Kidney tubule cell (primary cell): ENCODE results near the gene RPN2.

Experiments used
- DNase-seq: peaks from one replicate; pipeline ENCODE4 v3.0.0-alpha.2; 2018; ENCODE audit warnings: low spot score

RPN2 gene

DNA sequence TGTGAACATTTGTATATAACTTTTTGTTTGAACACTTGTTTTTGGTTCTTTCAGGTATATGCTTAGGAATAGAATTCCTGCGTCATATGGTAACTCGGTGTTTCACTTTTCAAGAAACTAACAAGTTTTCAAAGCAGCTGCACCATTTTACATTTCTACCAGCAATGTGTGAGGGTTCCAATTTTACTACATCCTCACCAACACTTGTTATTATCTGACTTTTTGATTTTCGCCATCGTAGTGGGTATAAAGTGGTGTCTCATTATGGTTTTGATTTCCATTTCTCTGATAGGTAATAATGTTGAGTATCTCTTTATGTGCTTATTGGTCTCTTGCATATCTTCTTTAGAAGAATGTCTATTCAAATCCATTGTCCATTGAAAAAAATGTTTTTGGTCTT, 39.8 kb downstream of the RPN2 start:
- no peak for DNase-seq

DNA sequence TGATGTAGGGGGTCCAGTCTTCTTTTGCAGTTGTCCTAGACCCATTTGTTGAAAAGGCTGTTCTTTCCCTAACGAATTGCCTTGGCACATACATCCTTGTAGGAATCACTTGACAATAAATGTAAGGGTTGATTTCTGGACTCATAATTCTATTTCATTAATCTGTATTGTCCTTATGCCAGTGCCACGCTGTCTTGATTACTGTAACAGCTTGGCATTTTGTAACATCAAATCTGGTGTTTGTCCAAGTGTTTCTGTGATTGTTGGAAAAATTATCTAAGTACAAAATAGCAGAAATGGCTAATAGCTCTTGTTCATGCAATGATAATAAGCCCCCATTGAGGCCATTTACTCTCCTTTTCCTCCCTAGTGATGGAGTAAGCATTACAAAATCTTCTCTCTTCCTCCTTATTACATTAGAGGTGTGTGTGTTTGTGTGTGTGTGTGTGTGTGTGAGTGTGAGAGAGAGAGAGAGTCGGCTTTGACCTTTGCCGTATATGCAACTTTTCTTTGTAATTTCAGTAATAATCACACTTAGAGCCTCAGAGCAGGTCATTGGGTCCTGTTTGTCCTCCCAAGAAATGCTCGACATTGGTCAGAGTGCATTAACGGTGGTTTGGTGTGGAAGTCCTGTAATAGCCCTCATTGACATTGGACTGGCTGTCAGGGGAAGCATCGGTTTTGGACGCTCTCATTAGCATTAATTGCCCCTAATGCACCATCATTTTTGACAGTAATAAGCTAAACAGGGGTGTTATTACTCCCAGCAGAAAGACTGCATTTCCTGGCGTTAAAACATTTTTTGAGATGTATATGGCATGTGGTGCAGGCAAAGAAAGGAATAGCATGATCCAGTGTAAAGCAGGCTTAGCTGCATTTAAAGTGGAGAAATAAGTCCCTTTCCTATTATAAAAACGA, 40.9 kb downstream of the RPN2 start:
- no peak for DNase-seq

DNA sequence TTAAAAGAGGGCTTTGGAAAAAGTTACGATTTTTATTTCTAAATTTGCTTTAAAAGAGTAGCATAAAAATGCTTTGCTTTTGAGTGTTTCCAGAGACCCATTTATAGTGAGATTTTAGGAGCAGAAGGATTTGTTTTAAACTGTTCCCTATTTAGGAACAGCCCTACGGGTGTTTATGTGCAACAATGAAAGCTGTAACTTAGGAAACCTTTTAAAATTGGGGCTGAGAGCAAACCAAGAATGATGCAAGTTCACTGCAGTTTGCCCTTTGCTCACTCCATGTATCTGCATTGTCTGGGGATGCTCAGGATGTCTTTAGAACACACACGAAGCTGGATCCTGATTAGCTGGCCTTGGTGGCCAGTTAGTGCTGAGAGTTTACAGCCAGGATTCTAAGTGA, 41.6 kb downstream of the RPN2 start:
- DNase-seq, result no peak

DNA sequence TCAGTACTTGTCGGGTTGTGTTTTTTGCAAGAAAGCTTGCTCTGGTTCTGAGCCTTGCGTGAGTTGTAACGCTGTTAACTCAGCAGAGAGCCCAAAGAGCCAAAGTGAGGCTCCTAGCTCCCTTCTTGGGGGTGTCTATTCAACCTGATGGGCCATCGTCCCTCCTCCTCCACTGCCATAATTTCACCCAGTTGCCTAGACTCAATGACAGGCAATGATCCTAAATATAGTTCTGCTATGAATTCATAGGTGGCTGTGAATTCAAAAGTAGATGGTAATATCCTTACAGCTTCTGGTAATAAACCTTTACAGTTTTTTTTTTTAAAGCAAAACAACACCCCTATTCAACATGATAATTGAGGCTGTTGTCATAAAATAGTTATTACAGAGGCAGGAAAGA, 43.0 kb downstream of the RPN2 start:
- no peak for DNase-seq

DNA sequence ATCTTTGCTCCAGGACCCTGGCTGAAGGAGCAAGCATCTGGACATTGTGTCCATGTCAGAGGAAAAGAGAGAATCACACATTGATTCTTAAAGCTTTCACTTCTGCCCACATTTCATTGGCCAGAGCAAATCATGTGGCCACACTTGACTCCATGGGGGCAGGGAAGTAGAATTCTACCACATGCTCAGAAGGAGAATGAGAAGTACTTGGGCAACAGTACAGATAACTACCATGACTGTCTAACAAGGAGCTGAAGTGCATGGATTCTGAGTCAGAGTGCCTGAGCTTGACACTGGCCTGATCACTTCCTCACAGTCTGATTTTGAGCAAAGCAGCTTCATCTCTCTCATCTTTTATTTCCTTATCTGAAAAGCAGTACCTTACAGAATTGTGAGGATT, 43.9 kb downstream of the RPN2 start:
- DNase-seq, result peak; percentile 89

DNA sequence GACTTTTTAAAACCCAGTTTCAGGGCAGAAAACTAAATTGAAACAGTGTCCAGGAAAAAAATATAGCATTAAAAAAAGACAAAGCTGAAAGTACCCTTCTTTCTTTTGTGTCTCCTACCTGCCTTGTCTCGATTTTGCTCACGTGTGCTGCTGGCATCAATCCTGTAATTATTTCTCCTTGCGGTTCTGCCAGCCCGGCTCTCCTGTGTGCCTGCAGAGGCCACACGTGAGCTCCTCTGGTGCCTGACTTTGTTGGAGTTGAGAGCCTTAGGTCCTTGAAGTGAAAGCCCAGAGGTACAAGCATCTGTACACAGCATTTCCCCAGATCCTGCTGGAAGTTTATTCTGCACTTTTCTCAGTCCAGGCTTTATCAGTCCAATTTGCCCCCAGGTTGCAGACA, 46.0 kb downstream of the RPN2 start:
- DNase-seq, result no peak

DNA sequence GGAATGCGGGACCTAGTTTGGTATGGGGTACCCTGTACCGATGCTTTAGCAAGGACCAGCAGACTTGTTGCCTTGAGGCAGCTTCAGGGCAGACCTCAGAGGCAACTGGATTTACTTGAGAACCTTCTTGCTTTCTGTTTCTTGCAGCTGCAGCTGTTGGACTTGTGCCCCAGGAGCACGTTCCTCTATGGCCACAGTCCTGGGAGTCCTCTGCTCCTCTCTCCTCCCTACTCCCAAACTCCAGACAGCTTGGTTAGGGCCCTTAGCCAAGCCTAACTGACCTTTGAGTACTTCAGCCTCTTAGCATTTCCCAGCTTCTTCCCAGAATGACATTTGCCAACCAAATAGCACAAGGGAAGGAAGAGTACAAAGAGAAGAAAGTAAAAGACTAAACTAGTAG, 47.8 kb downstream of the RPN2 start:
- no peak for DNase-seq

DNA sequence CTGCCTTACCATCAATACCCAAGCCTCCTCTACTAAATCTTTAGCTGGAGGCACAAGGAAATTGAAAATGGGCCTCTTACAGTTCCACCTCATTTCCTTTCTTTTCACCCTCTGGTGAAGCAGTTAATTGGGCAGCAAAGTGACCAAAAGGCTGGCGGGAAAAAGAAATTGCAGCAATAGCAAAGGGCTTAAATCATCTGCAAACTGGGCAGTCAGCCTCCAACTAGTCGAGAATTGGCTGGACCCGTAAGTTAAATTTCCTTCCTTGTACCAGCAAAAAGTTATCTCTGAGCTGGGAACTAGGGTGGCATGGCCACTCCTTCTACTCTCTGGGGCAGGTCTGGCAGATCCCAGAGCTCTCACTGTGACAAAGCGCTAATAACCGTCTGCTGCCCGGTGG, 49.0 kb downstream of the RPN2 start:
- peak; percentile 43 for DNase-seq

DNA sequence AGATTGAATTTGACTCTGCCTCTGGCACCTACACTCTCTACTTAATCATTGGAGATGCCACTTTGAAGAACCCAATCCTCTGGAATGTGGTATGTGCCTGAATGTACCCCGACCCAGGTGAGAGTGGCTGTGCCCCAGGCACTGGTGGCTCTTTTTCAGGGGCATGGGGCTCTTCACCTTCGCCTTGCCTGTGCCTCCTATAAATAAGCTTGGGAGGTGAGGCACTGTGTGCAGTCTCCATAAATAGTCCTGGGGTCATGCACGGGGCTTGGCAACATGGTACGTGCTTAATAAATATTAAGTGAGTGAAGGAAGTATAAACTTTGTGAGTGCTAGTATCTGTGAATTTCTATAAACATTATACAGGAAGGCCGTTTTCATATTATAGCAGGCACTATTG, 49.5 kb downstream of the RPN2 start:
- DNase-seq, result no peak

DNA sequence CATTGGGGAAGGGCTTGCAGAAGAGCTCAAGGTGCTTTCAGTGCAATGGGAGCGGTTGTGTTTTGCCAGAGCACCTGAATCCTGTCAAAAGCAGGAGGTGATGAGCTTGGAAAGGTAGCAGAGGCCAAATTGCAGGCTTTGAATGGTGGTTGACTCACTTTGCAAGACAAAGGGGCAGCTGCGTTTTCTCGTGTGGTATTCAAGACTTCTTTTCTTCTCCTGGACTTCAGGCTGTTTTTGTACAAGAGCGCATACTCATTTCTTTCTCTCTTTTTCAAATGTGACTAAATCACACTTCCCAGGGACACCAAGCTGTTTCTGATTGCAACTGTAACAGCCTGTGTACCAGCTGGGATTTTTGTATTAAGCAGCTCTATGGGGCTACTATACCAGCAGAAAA, 50.2 kb downstream of the RPN2 start:
- no peak for DNase-seq

DNA sequence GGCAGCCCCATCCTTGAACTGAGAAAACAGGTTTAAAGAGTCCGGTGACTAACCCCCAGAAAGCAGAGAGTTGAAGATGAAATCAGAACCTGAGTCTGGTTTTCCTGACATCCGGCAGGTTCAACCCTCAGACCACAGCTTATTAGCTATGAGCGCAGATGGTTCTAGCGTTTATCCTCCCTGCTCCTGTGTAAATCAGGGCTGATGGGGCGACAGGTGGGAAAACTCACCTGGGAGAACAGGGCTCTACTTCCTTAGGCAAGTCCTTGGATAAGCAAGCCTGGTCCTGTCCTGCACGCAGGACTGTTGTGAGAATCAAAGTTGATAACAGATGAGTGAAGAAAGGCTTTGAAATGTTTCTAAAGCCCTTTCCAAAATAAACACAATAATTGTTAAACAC, 51.1 kb downstream of the RPN2 start:
- no peak for DNase-seq

DNA sequence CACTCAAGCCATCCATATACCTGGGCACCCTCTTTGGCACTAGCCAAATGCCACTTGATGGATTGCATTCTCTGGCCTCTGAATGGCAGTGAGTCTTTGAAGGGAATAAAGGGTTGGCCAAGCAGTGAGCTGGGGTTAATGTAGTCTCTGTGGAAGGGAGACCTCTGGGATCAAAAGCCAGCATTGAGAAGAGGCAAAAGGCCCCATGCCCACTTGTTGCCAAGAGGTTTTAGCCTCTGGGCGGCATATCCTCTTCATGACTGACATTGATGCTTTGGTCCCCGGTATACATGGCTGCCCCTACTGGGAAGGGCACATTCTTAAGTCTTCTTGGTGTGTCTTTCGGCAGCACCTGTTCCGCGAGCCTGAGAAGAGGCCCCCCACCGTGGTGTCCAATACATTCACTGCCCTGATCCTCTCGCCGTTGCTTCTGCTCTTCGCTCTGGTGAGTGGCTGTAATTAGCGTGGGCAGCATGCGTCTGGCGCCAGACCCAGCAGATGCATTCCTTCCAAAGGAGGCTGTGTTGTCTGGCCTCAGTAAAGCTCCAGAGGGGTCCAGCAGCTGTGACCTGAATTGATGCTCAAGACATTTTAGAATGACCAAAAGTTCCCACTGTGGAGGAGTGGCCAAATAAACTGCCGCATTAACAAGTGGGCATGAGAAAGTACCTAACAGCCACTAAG, 53.0 kb downstream of the RPN2 start:
- no peak for DNase-seq

DNA sequence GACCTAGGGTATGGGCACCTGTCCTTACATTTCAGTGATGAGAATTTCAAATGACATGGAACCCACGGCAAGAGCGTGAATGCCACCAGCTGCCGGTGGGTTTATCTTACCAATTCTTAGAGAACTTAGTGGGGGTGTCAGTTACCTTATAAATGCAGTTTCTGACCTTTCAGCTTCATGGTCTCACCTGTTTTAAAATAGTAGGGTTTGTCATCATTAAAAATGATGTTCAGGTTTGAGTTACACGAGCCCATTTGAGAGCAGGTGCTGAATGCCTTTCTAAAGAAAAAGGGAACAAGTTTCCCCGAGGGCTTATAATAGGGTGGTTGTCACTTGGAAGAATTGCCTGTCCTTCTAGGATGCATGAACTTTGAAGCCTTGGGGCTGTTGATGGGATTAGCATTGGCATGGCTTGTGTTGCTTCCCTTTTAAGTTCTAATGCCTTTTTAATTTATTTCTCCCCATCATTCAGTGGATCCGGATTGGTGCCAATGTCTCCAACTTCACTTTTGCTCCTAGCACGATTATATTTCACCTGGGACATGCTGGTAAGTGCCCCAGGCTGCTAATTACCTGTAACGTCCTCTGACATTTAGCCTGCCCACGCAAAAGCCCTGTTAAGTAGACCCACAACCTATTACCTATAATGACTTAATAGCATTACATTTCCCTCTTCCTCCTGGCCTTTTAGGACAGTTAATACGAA, 54.6 kb downstream of the RPN2 start:
- no peak for DNase-seq

DNA sequence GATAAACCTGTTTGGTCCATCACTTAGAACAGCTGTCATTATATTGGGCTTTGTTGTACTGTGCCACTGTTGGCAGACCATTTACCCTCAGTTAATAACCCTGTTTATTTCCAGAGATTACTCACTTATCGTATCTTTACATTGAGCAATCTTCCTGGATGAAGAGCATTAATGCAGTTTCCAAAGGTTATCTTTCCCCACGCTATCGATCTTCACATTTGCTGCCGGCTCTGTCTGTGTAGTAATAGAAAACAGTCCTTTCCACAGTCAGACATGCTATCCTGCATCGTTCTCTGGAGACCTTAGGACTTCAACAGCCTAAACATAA, 55.1 kb downstream of the RPN2 start:
- DNase-seq, result no peak

DNA sequence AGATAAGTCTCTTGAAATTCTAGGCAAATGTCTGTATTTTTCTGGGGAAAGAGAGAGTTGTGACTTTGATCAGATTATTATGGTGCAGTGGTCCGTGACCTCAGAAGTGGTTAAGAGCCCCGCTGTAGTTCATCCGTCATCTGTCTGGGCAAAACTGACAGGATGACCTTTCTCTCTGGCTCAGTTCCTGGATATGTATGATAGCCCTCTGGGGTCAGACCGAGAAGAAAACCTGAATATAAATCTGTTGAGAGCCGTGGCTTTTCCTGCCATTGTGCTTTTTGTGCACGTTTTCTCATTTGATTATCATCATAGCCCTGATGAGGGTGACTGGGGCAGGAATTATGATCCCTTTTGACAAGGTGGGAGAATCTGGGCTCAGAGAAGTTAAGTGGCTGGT, 55.9 kb downstream of the RPN2 start:
- DNase-seq, result no peak

DNA sequence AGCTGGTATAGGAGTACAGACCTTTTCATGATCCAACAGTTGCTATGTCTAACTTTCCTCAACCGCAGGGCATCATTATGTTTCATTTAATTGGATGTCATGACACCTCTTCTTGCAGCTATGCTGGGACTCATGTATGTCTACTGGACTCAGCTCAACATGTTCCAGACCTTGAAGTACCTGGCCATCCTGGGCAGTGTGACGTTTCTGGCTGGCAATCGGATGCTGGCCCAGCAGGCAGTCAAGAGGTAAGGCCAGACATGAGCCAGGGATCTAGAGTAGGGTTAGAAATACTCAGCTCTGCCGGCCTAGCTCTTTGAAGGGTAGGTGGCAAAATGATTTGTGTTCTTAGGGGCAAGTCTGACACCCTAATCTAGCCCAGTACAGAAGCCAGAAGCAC, 57.3 kb downstream of the RPN2 start:
- no peak for DNase-seq

DNA sequence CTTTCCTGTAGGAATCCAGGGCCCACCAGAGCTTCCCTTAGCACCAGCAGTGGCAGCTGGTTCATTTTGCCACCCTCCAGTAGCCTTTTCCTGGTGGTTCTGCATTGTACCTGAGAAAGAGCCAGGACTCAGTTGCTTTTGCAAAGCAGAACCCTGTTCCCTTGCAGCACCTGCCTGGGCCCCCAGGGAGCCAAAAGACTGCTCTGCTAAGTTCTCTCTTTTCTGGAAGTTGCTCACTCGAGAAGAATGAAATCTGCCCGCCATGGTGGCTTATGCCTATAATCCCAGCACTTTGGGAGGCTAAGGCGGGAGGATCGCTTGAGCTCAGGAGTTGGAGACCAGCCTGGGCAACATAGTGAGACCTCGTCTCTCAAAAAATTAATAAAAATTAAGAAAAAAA, 58.5 kb downstream of the RPN2 start:
- no peak for DNase-seq

DNA sequence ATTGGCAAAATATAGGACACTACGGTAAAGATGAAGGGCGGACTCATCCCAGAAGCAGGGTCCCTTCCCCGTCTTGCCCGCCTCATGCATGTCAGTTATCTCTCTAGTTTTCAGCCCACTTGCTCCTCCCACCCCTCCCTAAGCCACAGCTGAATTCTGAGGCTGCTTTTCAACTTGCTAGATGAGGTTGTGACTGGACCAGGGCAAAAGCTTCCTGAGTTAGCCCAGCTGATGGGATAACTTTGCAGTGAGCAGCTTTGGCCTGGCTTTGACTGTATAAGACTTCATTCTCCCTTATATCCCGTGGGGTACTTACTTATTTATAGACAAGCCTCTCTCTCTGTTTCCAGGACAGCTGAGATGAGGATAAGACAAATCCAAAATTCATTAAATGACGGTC, 59.3 kb downstream of the RPN2 start:
- no peak for DNase-seq

DNA sequence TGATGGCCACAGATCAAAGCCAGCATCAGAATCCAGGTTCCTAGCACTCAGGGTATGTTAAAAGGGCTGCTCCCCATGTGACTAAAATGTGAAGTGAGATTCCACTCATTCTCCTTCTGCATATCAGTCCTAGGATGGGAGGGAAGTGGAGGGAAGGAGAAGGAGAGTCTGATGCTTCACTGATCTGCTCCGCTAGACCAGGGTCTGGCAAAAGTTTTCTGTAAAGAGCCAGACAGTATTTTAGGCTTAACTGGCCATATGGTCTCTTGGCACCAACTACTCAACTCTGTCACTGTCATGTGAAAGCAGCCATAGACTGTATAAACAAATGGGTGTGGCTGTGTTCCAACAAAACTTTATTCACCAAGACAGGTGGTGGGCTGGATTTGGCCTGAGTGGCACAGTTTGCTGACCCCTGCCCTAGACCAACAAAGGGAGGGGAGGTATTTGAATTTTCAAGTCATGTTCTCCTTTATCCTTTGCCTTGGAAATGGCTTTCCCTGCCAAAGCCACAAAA, 59.9 kb downstream of the RPN2 start:
- DNase-seq, result no peak

DNA sequence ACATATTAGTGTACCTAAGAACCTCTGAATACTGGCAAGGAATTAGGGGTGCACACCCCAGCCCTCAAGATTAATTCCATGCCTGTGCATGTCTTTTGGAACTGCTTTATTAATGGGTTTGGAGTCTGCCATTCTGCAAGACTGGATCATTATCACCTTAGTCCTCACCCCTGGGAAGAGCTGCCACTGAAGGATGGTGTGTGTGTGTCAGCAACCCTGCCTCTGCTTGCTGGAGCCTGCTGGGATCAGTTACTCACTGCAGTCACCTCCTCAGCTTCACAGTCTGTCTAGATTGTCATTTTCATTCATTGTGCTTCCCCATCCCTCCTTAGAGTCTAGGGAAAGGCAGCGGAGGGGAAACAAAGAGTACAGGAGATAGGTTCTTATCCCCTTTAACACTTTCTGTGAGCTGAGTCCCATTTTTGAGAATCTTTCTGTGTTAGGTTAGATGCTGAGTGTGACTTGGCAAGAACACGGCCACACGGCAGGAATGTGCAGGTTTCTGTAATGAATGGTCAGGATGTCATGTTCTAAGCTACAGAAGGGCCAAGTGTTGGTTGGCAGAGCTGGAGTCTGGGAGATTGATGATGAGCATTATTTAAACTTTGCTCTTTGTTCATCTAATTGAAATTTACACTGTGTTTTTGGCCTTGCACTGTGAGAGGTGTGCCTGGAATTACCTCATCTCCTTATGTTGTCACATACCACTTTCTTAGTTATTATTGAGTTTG, 61.4 kb downstream of the RPN2 start:
- no peak for DNase-seq

DNA sequence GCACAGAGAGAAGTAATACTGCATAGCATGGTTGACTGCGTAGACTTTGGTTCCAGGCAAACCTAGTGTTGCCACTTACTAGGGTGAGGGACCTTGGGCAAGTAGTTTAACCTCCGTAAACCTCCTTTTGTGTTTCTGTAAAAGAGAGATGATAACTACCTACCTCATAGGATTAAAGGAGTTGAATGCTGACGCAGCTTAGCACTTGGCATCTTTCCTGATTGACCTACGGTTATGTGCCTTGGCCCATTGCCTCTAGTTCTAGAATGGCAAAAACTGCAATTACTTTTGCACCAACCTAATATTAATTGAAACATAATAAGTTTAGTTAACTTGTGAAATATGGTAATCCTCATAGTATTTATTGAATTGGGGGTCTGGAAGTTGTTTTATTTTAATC, 63.4 kb downstream of the RPN2 start:
- no peak for DNase-seq
